Spleen (tissue), 11 donors: ENCODE measurements around the gene CHST8. TPM values are rescaled to one million over a fixed set of nuclear protein-coding genes. Genes with fewer than 3 reads are reported as not detected.

Experiments used
- DNase-seq: peaks from one replicate; pipeline ENCODE4 v3.0.0-alpha.2; 2020
- H3K27ac ChIP-seq, 8 donors: fragments of 200-600 bp; sonication (generic) in 7 of 8; 1 replicate in 4 of 8; 2 replicates in 4 of 8; pipeline versions ENCODE4 v1.5.0 to v1.8.0; 2016 to 2021; ENCODE audit warnings: inconsistent platforms in 4 of 8, mild to moderate bottlenecking in 4 of 8, moderate library complexity in 1 of 8
- H3K27me3 ChIP-seq, 7 donors: fragments of 200-600 bp; sonication (generic) in 6 of 7; replicated peaks in 1 of 7; 1 replicate in 4 of 7; 2 replicates in 3 of 7; pipeline versions ENCODE4 v1.5.0 to v1.8.0; 2016 to 2021; ENCODE audit warnings: inconsistent platforms in 3 of 7, mild to moderate bottlenecking in 1 of 7
- H3K36me3 ChIP-seq, 6 donors: fragments of 200-600 bp; sonication (generic) in 5 of 6; 1 replicate in 4 of 6; 2 replicates in 2 of 6; pipeline versions ENCODE4 v1.5.0 to v1.8.0; 2016 to 2021; ENCODE audit warnings: inconsistent platforms in 2 of 6
- H3K4me1 ChIP-seq, 6 donors: fragments of 200-600 bp; sonication (generic) in 5 of 6; 1 replicate in 3 of 6; 2 replicates in 3 of 6; pipeline versions ENCODE4 v1.5.0 to v1.8.0; 2016 to 2021; ENCODE audit warnings: inconsistent platforms in 3 of 6
- H3K4me3 ChIP-seq, 8 donors: fragments of 200-600 bp; sonication (generic) in 7 of 8; 1 replicate in 4 of 8; 2 replicates in 4 of 8; pipeline versions ENCODE4 v1.5.0 to v1.8.0; 2016 to 2021; ENCODE audit warnings: inconsistent platforms in 4 of 8, mild to moderate bottlenecking in 4 of 8, moderate library complexity in 2 of 8
- H3K9me3 ChIP-seq, 8 donors: fragments of 200-600 bp; sonication (generic) in 7 of 8; 1 replicate in 4 of 8; 2 replicates in 4 of 8; pipeline versions ENCODE4 v1.5.0 to v1.8.0; 2016 to 2021; ENCODE audit warnings: inconsistent platforms in 4 of 8
- POLR2A ChIP-seq, 3 donors: fragments of 450-650 bp; IDR thresholded peaks; one replicate each; pipeline ENCODE4 v1.5.1; 2017; ENCODE audit warnings: antibody characterized with exemption in 3 of 3, mild to moderate bottlenecking in 1 of 3
- POLR2AphosphoS5 ChIP-seq, 3 donors: sonication (generic); formaldehyde crosslinking; IDR thresholded peaks; one replicate each; pipeline ENCODE4 v1.5.1; 2017; ENCODE audit warnings: antibody characterized with exemption in 3 of 3
- WGBS, 5 donors: extraction: QIAGEN DNeasy Blood & Tissue Kit in 3 of 5; methylation state at CpG; one replicate each; pipeline versions ENCODE4 v1.1.5 to v1.1.7; 2013 to 2018; 5-methylcytosine and 5-hydroxymethylcytosine counted together
- intact Hi-C: fragments of 100-400 bp; cut with DNase I; formaldehyde crosslinking; loops from one replicate; pipeline ENCODE4 v1.15.0; 2023; ENCODE audit warnings: low total_unique reads
- polyA plus RNA-seq, 3 donors: library from polyadenylated mRNA; stranded (reverse); fragments of 200-250 nt; gene quantifications; one replicate each; pipeline ENCODE4 v1.2.1, GENCODE V29; 2013
- total RNA-seq, 7 donors: library from RNA; depleted of rRNA in 3 of 7; stranded (reverse); fragments of >200 nt in 3 of 7; fragmentation: NEBNext Ultra II Directional in 4 of 7; extraction: Animal tissue kit (Norgen Biotek cat#: 25700) in 4 of 7; gene quantifications; one replicate each; pipeline versions ENCODE4 v1.1.0 to v1.2.1, GENCODE V29; 2016 to 2021
- TF ChIP-seq, protein P1 (sequence below), 11 experiments: fragments of 200-600 bp in 7 of 11; fragments of 450-650 bp in 4 of 11; sonication (generic) in 4 of 11; IDR thresholded peaks in 8 of 11; conservative IDR thresholded peaks in 3 of 11; 1 replicate in 7 of 11; 2 replicates in 4 of 11; pipeline versions ENCODE4 v1.4.0 to v1.8.0; 2016 to 2021; ENCODE audit warnings: antibody characterized with exemption in 11 of 11, inconsistent platforms in 4 of 11, mild to moderate bottlenecking in 1 of 11
- donor health status: healthy with polysubstance abuse.
- donor health status: DM: no; HTN: no; CAD: no; lungs with moderate emphysema.
- donor health status: DM: no; HTN: no; CAD: no.
- donor health status: Bipolar disorder and iron deficiency.
- donor health status: healthy.
- donor health status: DM: no; HTN: no; CAD: no.
- donor health status: DM: yes; HTN: yes; CAD: no.

The CHST8 gene
- total and polyA plus RNA-seq, 10 donors: 0.43 to 4.0 (median 1.6) TPM

DNA sequence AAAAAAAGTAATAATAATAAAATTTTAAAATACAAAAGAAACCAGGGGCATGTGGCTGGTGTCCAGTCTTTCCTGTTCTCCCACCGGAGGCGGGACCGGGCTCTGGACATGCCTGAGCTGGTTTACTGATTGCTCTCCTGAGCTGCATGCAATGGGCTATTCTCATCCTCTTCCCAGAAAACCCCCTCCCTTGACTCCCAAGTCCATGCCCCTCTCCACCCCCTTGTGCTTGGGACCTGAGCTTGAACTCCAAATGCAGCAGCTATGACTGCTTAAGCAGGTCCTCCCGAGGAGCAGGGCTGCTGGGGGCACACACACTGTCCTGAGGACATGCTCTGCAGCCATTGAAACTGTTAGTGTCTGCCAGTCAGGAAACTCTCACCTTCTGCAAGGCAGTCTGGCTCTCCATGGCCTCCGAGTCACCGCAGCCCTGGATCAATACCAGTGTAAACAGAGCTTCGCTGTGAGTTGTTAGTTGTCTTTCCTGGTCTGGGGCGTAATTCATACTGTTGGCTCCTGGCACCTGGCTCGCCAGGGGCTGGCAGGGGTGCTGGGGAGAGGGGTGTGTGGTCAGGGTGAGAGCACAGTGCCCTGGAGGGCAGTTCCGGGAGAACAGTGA is 41.6 kb upstream of the CHST8 start:
- Histone ChIP-seq H3K36me3 (no peaks in the 10 kb centered on the region), H3K4me1 (no peaks in the 10 kb centered on the region), H3K9me3 (peaks cover 0 to 12% (median 6%) of the 10 kb centered on the region in 8 donors), H3K27ac (no peak overlapping the region), H3K27me3 (peaks cover 0 to 43% (median 0%) of the 10 kb centered on the region in 7 donors), H3K4me3 (no peak overlapping the region)
- TF ChIP-seq POLR2A (IDR thresholded peaks at IDR 0.05) (no peak), POLR2AphosphoS5 (IDR thresholded peaks at IDR 0.05) (no peak)
- TF ChIP-seq, protein P1, sequence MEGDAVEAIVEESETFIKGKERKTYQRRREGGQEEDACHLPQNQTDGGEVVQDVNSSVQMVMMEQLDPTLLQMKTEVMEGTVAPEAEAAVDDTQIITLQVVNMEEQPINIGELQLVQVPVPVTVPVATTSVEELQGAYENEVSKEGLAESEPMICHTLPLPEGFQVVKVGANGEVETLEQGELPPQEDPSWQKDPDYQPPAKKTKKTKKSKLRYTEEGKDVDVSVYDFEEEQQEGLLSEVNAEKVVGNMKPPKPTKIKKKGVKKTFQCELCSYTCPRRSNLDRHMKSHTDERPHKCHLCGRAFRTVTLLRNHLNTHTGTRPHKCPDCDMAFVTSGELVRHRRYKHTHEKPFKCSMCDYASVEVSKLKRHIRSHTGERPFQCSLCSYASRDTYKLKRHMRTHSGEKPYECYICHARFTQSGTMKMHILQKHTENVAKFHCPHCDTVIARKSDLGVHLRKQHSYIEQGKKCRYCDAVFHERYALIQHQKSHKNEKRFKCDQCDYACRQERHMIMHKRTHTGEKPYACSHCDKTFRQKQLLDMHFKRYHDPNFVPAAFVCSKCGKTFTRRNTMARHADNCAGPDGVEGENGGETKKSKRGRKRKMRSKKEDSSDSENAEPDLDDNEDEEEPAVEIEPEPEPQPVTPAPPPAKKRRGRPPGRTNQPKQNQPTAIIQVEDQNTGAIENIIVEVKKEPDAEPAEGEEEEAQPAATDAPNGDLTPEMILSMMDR (IDR thresholded peaks at IDR 0.05 in 8 of 11, conservative IDR thresholded peaks at IDR 0.05 in 3 of 11): no peak
- WGBS, 5 donors: 64 to 71% (median 66%) methylated on average over 8 to 10 of the region's 10 CpGs
- intact Hi-C loops: no loop called here
- peak; percentile 52 for DNase-seq

DNA sequence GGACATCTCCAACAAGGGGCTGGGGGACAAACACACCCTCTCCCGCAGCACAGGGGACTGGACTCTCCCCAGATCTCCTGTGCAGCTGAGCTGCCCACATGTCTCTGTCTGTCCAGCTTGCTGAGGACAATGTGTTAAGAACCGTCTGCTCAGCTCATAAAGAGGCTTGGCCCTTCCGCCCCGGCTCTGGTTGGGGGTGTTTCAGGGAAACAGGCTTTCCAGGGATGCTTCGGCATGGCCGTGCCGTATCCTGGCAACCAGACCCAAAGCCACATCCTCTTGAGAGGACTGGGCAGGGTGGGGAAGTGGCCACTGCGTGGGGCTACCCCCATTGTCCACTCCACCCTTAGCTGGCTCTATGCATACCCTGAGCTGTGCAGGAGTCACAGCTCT is 41.1 kb upstream of the CHST8 start:
- Histone ChIP-seq H3K36me3 (no peaks in the 10 kb centered on the region), H3K4me3 (no peak overlapping the region), H3K4me1 (no peaks in the 10 kb centered on the region), H3K27ac (no peak overlapping the region), H3K9me3 (peaks cover 0 to 7% (median 1%) of the 10 kb centered on the region in 8 donors), H3K27me3 (peaks cover 0 to 43% (median 0%) of the 10 kb centered on the region in 7 donors)
- 53 to 67% (median 61%) methylated on average over 6 to 8 of the region's 8 CpGs; no CpG with 5 or more reads in 1 of the 5 donors for WGBS, 5 donors
- DNase-seq: no peak
- TF ChIP-seq, protein P1 (IDR thresholded peaks at IDR 0.05 in 8 of 11, conservative IDR thresholded peaks at IDR 0.05 in 3 of 11): no peak
- TF ChIP-seq POLR2AphosphoS5 (IDR thresholded peaks at IDR 0.05): no peak
- TF ChIP-seq POLR2A (IDR thresholded peaks at IDR 0.05): no peak
- intact Hi-C loops: no loop called here

DNA sequence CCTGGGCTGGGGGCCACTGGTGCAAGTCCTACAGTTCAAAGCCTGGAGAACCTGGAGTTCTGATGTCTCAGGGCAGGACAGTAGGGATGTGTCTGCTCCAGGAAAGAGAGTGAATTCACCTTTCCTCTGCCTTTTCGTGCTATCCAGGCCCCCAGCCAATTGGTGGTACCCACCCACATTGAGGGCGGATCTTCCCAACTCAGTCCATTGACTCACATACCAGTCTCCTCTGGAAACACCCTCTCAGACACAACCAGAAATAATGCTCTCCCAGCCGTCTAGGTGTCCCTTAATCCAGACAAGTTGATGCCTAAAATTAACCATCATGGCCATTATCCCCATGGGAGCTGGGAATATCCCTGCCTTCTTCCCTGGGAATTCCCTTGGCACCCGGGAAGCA is 38.8 kb upstream of the CHST8 start:
- intact Hi-C loops: no loop called here
- Histone ChIP-seq H3K36me3 (no peaks in the 10 kb centered on the region), H3K27ac (no peak overlapping the region), H3K27me3 (peaks cover 0 to 46% (median 0%) of the 10 kb centered on the region in 7 donors), H3K9me3 (peaks cover 0 to 18% (median 12%) of the 10 kb centered on the region in 8 donors), H3K4me3 (no peak overlapping the region), H3K4me1 (no peaks in the 10 kb centered on the region)
- TF ChIP-seq POLR2A (IDR thresholded peaks at IDR 0.05): no peak
- TF ChIP-seq POLR2AphosphoS5 (IDR thresholded peaks at IDR 0.05): no peak
- TF ChIP-seq, protein P1 (IDR thresholded peaks at IDR 0.05 in 8 of 11, conservative IDR thresholded peaks at IDR 0.05 in 3 of 11): no peak
- WGBS, 5 donors: 51 to 69% (median 56%) methylated on average over 4 of the region's 4 CpGs
- no peak for DNase-seq

DNA sequence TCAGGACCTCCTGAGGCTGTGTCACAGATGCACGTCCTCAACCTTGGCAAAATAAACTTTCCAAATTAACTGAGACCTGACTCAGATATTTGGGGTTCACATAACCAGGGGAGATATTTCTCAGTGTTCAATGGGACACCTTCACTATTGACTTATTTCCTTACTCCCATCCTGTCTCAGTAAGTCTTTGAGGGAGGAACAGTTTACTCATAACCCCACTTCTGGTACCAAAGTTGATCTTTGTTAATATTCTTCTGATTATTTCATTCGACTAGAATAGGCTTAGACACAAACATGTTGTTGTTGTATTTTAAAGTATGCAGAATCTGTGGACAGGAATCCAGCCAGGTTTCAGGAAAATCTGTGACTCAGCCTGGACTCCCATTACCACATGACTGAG is 34.6 kb upstream of the CHST8 start:
- Histone ChIP-seq H3K27ac (no peak overlapping the region), H3K36me3 (no peaks in the 10 kb centered on the region), H3K9me3 (peaks cover 0 to 45% (median 25%) of the 10 kb centered on the region in 8 donors), H3K4me3 (no peak overlapping the region), H3K4me1 (no peaks in the 10 kb centered on the region), H3K27me3 (peaks cover 0 to 14% (median 0%) of the 10 kb centered on the region in 7 donors)
- intact Hi-C loops: no loop called here
- 70 to 85% (median 82%) methylated on average over 2 of the region's 2 CpGs for WGBS, 5 donors
- TF ChIP-seq POLR2AphosphoS5 (IDR thresholded peaks at IDR 0.05): no peak
- no peak for TF ChIP-seq POLR2A (IDR thresholded peaks at IDR 0.05)
- TF ChIP-seq, protein P1 (IDR thresholded peaks at IDR 0.05 in 8 of 11, conservative IDR thresholded peaks at IDR 0.05 in 3 of 11): no peak
- DNase-seq: no peak
